NB4 (cell line): ENCODE data around the gene EPN2.

ENCODE experiments used
- MYC ChIP-seq: IDR thresholded peaks from 2 replicates; pipeline ENCODE4 v1.6.1; 2011; ENCODE audit warnings: low read depth, low read length
- POLR2A ChIP-seq: IDR thresholded peaks from 2 replicates; pipeline ENCODE4 v1.6.1; 2011; ENCODE audit warnings: mild to moderate bottlenecking; ENCODE audit not compliant: insufficient read length; ENCODE audit errors: extremely low read depth
- TF ChIP-seq, protein P1 (sequence below): IDR thresholded peaks from one replicate; pipeline ENCODE4 v1.5.1; 2012; ENCODE audit warnings: low read depth, low read length

DNA sequence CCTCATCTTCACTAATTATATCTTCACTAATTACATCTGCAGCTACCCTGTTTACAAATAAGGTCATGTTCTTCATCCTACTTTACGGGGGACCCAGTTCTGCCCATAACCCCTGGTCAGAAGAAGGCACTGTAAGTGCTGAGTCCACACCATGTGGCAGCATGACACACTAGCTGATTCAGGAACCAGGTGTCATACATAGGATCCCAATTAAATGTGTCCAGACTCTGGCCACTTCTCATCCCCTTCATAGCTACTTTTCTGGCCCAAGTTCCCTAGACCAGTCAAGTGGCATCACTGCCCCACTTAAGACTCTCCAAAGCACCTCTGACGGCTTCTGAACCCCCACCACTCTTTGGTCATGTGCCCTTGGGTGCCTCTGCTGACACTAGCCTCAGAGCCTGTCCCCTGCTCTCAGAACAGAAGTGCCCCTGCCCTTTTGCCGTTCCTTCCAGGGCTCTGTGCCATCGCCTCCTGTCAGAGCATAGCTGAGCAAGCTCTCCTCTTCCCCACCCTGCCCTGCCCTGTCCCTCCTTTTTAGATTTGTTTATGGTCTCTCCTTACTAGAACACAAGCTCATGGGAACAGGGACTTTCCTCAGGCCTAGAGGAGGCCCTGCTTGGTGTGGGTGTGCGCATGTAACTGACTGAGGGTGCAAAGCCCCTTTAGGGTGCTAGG lies 64.2 kb downstream of the EPN2 start:
- TF ChIP-seq, protein P1, sequence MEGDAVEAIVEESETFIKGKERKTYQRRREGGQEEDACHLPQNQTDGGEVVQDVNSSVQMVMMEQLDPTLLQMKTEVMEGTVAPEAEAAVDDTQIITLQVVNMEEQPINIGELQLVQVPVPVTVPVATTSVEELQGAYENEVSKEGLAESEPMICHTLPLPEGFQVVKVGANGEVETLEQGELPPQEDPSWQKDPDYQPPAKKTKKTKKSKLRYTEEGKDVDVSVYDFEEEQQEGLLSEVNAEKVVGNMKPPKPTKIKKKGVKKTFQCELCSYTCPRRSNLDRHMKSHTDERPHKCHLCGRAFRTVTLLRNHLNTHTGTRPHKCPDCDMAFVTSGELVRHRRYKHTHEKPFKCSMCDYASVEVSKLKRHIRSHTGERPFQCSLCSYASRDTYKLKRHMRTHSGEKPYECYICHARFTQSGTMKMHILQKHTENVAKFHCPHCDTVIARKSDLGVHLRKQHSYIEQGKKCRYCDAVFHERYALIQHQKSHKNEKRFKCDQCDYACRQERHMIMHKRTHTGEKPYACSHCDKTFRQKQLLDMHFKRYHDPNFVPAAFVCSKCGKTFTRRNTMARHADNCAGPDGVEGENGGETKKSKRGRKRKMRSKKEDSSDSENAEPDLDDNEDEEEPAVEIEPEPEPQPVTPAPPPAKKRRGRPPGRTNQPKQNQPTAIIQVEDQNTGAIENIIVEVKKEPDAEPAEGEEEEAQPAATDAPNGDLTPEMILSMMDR, result no peak
- TF ChIP-seq POLR2A (no peak), MYC (no peak)
